Esophagus (tissue), 2 donors: ENCODE results near the gene GRIK2. TPM values are rescaled to one million over a fixed set of nuclear protein-coding genes. Genes with fewer than 3 reads are reported as not detected.
"Not testable (repeated sequence)": the region's sequence is repeated elsewhere in the genome, so short reads cannot be mapped to it uniquely, and the experiment has no call there.

Experiments
- H3K27ac ChIP-seq, 2 donors: one replicate each; pipeline ENCODE4 v1.5.1; 2013; ENCODE audit warnings: low read depth in 2 of 2, mild to moderate bottlenecking in 2 of 2, inconsistent platforms in 1 of 2, low read length in 1 of 2, moderate library complexity in 1 of 2
- H3K27me3 ChIP-seq, 2 donors: one replicate each; pipeline ENCODE4 v1.6.1; 2013; ENCODE audit warnings: low read length in 2 of 2, control low read depth in 1 of 2, mild to moderate bottlenecking in 1 of 2; ENCODE audit not compliant: insufficient read depth in 2 of 2, control insufficient read depth in 1 of 2
- H3K36me3 ChIP-seq, 2 donors: one replicate each; pipeline ENCODE4 v1.6.1; 2013; ENCODE audit warnings: low read length in 1 of 2; ENCODE audit not compliant: control insufficient read depth in 2 of 2, insufficient read depth in 2 of 2
- H3K4me1 ChIP-seq, 2 donors: one replicate each; pipeline ENCODE4 v1.6.1; 2013; ENCODE audit warnings: low read length in 1 of 2; ENCODE audit not compliant: control insufficient read depth in 2 of 2, insufficient read depth in 2 of 2
- H3K4me3 ChIP-seq, 2 donors: one replicate each; pipeline ENCODE4 v1.5.1; 2013; ENCODE audit warnings: low read length in 2 of 2, mild to moderate bottlenecking in 2 of 2, low read depth in 1 of 2, moderate library complexity in 1 of 2
- H3K9me3 ChIP-seq, 2 donors: one replicate each; pipeline ENCODE4 v1.6.1; 2013; ENCODE audit warnings: mild to moderate bottlenecking in 2 of 2, low read depth in 1 of 2, low read length in 1 of 2, moderate library complexity in 1 of 2; ENCODE audit not compliant: control insufficient read depth in 2 of 2, insufficient read depth in 1 of 2
- WGBS, 2 donors: extraction: QIAGEN DNeasy Blood & Tissue Kit; methylation state at CpG; one replicate each; pipeline ENCODE4 v1.1.7; 2013; 5-methylcytosine and 5-hydroxymethylcytosine counted together
- polyA plus RNA-seq, 2 donors: library from polyadenylated mRNA; stranded (reverse); fragments of 200-250 nt; gene quantifications; one replicate each; pipeline ENCODE4 v1.2.3, GENCODE V29; 2013
- donor health status: healthy with polysubstance abuse.
- donor health status: Bipolar disorder and iron deficiency.

The GRIK2 gene
- polyA plus RNA-seq, 2 donors: 0.06 to 0.08 TPM

- Histone ChIP-seq H3K27me3 (no peaks in the 10 kb centered on the region), H3K9me3 (no peaks in the 10 kb centered on the region), H3K36me3 (no peaks in the 10 kb centered on the region), H3K4me1 (no peaks in the 10 kb centered on the region), H3K4me3 (no peak overlapping the region), H3K27ac (no peak overlapping the region)
- WGBS, 2 donors: 19 to 33% methylated on average over 1 of the region's 1 CpG
These were observed 221.3 kb downstream of the GRIK2 start for GRCh38 chr6:101614774-101615173.

GRCh38 chr6:101626269-101626668 is 232.8 kb downstream of the GRIK2 start:
- Histone ChIP-seq H3K4me3 (no peak overlapping the region), H3K4me1 (no peaks in the 10 kb centered on the region), H3K9me3 (no peaks in the 10 kb centered on the region), H3K27ac (no peak overlapping the region), H3K36me3 (no peaks in the 10 kb centered on the region), H3K27me3 (no peaks in the 10 kb centered on the region)
- 83 to 86% methylated on average over 6 of the region's 6 CpGs for WGBS, 2 donors

GRCh38 chr6:101630941-101631340 is 237.4 kb downstream of the GRIK2 start:
- no peak overlapping the region for H3K4me3 ChIP-seq
- no peaks in the 10 kb centered on the region for H3K4me1 ChIP-seq
- no peaks in the 10 kb centered on the region for H3K9me3 ChIP-seq
- WGBS, 2 donors: 32 to 57% methylated on average over 2 of the region's 2 CpGs
- H3K36me3 ChIP-seq: no peaks in the 10 kb centered on the region
- no peak overlapping the region for H3K27ac ChIP-seq
- H3K27me3 ChIP-seq: no peaks in the 10 kb centered on the region

GRCh38 chr6:101633081-101633480 is 239.6 kb downstream of the GRIK2 start:
- Histone ChIP-seq H3K36me3 (no peaks in the 10 kb centered on the region), H3K27ac (no peak overlapping the region), H3K4me3 (no peak overlapping the region), H3K27me3 (no peaks in the 10 kb centered on the region), H3K4me1 (no peaks in the 10 kb centered on the region), H3K9me3 (no peaks in the 10 kb centered on the region)
- WGBS, 2 donors: 77 to 79% methylated on average over 3 of the region's 3 CpGs

GRCh38 chr6:101638865-101639264 is 245.4 kb downstream of the GRIK2 start:
- 77 to 85% methylated on average over 11 of the region's 11 CpGs for WGBS, 2 donors
- not testable (repeated sequence) for H3K9me3 ChIP-seq

GRCh38 chr6:101640131-101640530 is 246.6 kb downstream of the GRIK2 start:
- Histone ChIP-seq H3K27ac (no peak overlapping the region), H3K27me3 (peaks cover 0 to 2% of the 10 kb centered on the region in 2 donors), H3K4me1 (no peaks in the 10 kb centered on the region), H3K9me3 (no peaks in the 10 kb centered on the region), H3K36me3 (no peaks in the 10 kb centered on the region), H3K4me3 (no peak overlapping the region)
- 63 to 75% methylated on average over 1 of the region's 1 CpG for WGBS, 2 donors

More at GRCh38 chr6:101638865-101639264, 245.4 kb downstream of the GRIK2 start:
- H3K4me3 ChIP-seq, H3K27me3 ChIP-seq, H3K27ac ChIP-seq, H3K4me1 ChIP-seq, H3K36me3 ChIP-seq: not testable (repeated sequence)

- Histone ChIP-seq H3K36me3 (no peaks in the 10 kb centered on the region), H3K4me3 (no peak overlapping the region), H3K27ac (no peak overlapping the region), H3K4me1 (no peaks in the 10 kb centered on the region), H3K27me3 (no peaks in the 10 kb centered on the region), H3K9me3 (no peaks in the 10 kb centered on the region)
- 85 to 90% methylated on average over 2 of the region's 2 CpGs for WGBS, 2 donors
These were observed 252.3 kb downstream of the GRIK2 start for GRCh38 chr6:101645770-101646169.

GRCh38 chr6:101650402-101651100 is 257.0 kb downstream of the GRIK2 start:
- 55 to 64% methylated on average over 3 of the region's 3 CpGs for WGBS, 2 donors
- Histone ChIP-seq H3K4me1 (no peaks in the 10 kb centered on the region), H3K27me3 (no peaks in the 10 kb centered on the region), H3K27ac (no peak overlapping the region), H3K36me3 (no peaks in the 10 kb centered on the region), H3K9me3 (no peaks in the 10 kb centered on the region), H3K4me3 (no peak overlapping the region)

- 85 to 93% methylated on average over 2 of the region's 2 CpGs for WGBS, 2 donors
- Histone ChIP-seq H3K27ac (no peak overlapping the region), H3K27me3 (no peaks in the 10 kb centered on the region), H3K4me3 (no peak overlapping the region), H3K36me3 (no peaks in the 10 kb centered on the region), H3K4me1 (no peaks in the 10 kb centered on the region), H3K9me3 (no peaks in the 10 kb centered on the region)
These were observed 258.6 kb downstream of the GRIK2 start for GRCh38 chr6:101652079-101652478.

GRCh38 chr6:101655109-101655508 is 261.6 kb downstream of the GRIK2 start:
- Histone ChIP-seq H3K27me3 (no peaks in the 10 kb centered on the region), H3K27ac (no peak overlapping the region), H3K4me1 (no peaks in the 10 kb centered on the region), H3K9me3 (no peaks in the 10 kb centered on the region), H3K4me3 (no peak overlapping the region), H3K36me3 (no peaks in the 10 kb centered on the region)
